Measurements from ENCODE around the gene MAPRE3.

Gene MAPRE3

DNA sequence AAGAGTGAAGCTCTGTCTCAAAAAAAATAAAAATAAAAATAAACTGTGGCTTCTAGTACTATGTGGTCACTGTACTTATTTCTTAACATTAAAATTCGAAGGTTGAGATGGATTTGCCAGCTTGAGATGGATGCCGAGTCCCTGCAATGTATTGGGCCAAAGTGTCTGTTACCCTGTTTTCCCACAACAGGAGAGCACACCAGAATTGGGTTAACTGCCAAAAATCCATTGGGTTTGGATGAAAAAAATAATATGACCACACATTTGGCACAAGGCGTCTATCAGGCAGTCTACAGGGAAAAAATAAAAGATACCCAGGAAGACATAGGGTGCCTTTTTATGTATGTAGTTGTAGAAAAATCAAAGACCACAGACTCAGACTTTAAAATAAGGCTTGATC is 19.2 kb upstream of the MAPRE3 start:
- no peak for DNase-seq

DNA sequence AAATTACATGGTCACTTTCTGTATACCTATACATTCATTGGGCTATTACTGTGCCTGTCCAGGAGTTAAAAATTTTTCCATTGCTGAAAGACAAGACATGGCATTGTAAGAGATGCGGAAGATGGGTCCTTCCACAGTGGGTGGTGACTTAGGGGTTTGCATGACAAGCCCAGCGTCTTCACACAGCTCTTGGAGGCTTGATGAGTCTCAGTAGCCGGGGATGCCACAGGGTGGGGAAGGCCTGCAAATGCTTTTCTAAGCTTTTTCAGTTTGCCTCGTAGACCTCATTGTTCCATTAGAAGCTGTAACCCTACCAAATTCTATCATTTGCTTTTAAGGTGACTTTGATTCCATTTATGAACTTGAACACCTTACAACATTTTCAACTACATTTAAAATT is 18.1 kb upstream of the MAPRE3 start:
- no peak for DNase-seq

DNA sequence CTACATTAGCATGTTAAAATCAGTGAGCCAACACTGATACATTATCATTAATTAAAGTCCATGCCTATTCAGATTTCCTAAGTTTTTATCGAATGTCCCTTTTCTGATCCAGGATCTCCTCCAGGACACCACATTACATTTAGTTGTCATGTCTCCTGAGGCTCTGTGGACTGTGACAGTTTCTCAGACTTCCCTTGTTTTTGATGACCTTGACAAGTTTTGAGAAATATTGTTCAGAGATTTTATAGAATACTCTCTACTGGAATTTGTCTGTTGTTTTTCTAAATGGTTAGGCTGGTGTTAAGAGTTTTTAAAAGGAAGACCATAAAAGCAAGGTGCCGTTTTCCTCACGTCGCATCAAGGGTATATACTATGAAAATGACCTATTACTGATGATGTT is 16.3 kb upstream of the MAPRE3 start:
- DNase-seq = no peak

DNA sequence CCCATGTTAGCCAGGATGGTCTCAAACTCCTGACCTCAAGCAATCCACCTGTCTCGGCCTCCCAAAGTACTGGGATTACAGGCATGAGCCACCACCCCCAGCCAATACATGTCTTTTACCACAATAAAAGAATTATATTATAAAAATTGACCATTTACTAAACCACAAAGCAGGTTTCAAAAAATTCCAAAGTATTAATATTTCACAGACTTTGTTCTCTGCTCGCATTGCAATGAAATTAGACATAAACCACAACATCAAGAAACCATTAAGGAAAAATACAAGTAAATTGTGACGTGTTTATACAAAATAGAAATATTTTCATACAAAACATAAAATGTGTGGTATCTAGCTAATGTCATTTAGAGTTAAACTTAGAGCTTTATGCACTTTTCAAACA is 13.4 kb upstream of the MAPRE3 start:
- no peak for DNase-seq

DNA sequence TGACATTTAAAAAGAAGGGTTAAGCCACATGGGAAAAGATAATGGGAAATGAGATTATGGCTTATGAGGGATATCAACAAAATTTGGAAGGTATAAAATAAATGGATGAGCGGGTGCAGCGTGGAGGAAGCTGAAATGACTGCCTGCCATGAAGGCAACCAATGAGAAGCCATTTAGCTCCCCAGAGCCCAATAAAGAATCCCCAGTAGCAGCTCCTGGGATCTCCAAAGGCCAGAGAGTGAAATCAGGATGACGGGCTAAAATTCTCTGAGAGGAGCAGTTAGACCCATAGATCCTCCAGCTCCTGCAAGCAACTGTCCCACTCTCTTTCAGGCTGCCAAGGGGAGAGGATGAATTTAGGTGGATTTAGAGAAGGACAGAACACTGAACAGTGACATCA is 12.9 kb upstream of the MAPRE3 start:
- DNase-seq = no peak

DNA sequence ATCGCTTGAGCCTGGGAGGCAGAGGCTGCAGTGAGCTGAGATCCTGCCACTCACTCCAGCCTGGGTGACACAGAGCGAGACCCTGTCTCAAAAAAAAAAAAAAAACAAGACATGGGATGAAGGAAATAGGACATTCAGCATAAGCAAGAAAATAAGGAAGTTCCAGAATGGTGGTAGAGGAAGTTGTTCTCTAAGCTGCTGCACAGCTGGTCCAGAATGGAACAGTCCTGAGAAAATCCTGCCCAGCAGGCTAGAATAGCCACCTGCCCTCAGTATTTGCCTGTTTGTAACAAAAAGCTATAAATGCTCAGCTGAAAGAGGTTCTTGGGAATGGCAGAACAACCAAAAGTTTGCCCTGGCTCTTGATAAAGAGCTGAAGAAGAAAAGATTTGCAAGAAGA is 11.1 kb upstream of the MAPRE3 start:
- no peak for DNase-seq

DNA sequence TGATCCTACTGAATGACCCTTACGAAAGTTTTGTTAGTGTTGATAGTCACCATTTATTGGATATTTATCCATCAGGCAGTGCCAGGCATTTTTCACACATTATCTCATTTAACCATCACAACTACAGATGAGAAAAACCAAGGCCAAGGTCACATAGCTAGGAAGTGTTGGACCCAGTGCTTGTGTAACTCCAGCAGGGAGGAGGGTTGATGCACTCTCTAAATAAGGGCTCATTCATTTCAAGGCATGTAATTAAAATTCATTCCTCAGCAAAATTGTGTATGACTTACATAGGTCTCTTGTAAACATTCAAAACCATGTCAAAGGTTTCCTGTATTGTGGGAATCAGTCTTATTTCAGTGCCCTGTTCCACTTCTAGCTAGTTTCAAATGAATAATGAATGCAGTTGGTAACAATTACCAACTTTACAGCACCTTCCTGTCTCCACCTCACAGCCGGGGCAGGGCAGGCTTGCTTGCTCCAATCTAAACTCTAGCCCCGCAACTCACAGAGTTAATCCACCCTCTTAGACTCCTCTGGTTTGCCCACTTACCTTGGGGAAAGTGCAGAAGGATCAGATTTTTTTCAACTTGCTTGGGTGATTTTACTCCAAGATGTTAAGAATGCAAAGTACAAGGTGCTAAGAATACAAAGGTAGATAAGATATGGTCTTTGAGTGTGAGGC is 5.8 kb upstream of the MAPRE3 start:
- DNase-seq = no peak

DNA sequence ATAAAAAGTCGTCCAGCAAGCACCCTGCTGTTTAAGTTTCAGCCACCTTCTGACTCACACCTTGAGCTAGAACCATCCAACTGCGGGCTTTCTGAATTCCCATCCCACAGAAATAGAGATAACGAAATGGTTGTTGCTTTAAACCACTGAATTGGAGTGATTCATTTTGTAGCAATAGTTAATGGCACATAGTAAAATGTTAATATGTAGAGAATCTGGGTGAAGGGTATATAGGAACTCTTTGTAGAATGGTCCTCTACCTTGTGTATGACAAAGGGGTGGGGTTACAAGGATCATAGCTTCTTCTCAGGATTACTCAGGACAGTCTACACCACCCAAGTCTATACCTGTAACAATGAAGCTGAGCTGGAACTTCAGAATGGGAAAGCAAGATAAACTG is 2.4 kb upstream of the MAPRE3 start:
- no peak for DNase-seq

DNA sequence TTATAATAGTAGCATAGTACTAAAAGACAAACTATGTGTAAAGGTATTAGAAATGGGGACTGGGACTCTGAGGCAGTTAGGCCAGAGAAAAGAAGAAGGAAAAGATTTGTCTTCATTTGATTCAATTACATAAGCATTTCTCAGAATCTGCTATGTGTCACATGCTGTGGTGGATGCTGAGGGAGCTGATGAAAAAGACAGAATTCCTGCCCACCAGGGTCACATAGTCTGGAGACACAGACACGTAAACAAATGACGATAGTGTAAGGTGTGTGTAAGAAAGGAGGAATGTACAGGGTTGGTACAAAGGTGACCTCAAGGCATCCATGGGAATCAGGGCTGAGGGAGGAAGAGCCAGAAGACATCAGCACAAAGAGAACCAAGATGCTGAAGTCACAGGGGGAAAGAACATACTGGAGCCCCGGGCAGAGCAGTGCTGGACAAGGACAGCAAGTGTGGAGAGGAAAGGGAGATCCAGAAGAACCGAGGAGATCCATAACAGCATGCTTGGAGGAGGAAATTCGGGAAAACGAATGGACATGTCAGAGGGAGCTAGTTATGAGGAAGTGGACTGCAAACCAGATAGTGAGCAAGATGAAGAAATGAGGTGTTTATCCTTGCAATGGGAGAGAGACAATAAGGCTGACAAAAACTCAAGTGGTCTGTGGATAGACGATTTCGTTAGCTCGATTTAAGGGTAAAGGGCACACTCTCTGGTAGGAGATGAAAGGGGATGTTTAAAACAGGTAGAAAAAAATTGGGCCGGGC is 1.2 kb upstream of the MAPRE3 start:
- DNase-seq = no peak

DNA sequence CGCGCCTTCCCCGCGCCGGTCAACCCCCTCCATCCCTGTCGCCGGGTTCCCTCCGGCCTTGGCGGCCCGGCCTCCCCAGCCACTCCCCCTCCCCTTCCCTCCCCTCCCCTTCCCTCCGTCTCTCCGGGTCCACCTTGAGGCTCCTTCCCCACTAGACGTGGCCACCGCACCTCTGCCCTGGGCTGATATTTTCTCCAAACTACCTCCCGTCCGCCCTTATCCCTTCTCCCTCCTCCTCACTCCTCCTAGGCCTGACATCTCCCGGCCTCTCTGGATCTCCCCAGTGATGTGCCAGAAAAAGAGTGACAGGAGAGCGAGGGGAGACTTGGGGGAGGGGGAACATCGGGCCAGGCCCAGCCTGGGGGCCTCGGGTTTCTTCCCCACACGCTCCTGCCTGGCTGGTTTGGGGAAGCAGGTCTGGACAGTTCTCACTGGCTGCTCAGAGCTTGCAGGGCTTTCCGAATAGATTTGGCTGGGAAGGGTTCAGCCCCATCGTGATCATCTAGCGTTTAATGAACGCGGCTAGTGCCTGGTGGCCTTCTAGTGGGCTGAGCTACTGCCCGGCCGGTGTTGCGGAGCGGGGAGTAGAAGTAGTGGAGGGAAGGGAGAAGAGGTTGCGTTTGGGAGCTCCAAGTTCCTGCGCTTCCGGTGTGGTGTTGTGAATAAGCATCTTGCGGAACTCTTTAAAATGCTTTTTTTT is 641 bp downstream of the MAPRE3 start:
- DNase-seq = no peak

DNA sequence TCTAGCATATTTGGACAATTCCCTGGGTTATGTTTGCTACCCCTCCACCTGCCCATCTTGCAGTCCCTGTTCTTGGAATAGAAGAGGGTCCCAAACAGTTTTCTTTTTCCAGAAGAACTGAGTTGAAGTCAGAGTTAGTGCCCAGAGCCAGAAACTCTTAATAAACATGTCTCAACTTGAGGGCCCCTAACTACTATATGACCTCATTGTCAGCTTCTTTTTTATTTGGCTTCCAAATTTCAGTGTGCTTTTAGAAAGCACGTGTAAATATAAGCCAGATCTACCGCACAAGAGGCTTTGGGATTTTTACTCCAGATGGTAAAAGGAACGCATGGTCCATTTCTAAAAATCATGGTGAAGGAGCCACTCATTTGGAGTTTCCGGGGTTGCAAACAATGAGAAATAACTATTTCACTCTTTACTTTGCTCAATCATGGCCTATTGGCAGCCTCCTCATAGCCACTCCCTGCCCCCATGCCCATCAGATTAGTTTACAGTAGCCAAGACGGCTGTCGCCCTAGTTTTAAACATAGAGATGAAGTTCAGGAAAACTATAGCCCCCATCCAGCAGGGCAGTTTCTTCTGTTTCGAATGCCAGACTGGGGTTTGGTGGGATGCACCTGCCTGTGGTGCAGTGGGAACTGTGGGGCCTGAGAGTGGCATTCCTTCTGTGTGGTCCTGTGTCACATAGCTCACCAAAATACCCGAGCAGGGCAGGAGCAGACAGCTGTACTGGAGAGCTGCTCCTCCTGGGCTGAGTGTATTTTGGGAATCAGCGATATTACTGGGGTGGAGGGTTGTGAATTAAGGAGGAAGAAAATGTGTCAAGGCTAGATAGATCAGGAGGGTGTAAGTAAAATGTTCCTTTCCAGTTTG is 1.7 kb downstream of the MAPRE3 start:
- no peak for DNase-seq

DNA sequence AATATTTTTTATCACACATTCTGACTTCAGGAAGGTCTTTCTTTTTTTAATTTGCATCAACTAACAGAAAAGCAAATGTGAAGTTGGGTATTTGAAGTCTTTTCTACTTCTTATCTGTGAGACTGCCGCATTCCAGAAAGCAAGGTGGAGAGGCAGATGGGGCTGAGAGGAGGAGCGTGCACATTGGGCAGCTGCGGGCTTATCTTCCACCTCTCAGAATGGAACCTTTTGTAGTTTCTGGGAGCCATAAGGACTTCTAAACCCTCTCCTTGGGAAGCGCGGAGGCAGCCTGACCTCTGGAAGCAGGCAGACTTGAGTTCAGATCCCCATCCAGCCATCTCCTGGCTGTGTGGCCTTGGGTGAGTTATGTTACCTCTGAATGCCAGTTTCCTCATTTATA is 3.9 kb downstream of the MAPRE3 start:
- no peak for DNase-seq

DNA sequence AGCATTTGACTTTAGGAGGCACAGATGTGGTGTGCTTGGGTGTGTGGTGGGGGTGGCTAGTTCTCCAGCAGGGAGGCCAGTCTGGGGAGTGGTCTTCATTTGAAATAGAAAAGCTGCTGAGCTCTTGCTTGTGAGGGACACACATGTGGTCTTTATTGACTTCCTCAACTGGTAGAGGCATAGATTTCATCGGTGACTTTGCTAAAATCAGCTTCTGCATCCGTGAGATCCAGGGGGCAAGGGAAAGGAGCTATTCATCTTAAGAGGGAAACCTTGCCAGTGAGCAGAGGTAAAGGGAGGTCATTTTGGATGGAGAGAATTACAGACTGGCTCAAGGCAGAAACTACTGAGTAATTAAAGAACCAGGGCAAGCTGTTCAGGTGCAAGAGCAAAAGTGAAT is 4.7 kb downstream of the MAPRE3 start:
- DNase-seq = no peak

DNA sequence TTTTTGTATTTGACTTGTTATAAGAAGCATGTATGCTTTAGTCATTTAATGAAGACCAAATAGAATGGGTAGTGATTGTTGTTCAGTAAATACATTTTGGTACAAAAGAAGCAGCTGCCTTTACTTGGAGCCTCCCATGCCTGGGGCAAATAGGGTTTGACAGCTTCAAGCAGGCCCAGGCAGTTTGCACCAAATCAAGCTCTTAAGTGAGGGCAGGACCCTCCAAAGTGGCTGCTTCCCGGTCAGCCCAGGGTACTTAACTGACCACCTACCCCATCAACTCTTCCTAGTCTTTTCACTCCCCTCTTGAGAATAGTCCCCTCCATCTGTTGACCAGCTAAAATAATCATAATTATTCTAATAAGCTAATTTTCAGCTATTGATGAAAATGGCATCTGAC is 5.2 kb downstream of the MAPRE3 start:
- no peak for DNase-seq

DNA sequence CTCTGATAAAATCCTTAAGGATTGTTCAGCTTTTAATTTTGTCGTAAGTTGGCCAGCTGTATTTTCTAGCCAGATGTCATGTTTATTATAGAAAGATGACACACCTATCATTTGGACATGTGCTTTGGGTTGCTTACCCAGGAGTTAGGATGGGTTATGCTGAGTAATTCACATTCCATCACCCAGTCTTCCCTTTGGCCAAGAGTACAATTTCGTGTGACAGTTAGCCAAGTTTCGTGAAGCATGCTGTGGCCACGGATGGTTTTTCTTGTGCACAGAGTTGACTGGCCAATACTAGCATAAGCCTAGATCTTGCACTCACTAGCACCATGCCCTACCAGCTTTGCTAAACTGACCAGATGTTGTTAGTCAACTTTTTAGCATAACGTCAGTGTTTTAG is 5.8 kb downstream of the MAPRE3 start:
- DNase-seq = no peak

DNA sequence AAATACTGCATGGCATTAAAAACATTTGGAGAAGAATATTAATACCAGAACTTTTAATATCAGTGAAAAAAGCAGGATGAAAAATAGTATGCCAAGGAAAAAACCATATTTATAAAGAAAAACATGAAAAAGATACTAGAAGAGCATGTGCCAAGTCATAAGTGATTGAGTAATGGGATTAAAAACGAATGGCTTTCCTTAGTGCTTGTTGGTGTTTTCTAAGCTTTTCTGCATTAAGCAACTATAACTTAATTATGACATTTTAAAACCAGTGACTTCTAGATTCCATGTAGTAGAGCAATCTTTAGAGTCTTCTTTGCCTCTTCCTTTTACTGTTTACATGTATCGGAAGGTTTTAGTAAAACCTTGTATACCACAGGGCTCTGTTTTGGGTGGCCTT is 6.6 kb downstream of the MAPRE3 start:
- no peak for DNase-seq

DNA sequence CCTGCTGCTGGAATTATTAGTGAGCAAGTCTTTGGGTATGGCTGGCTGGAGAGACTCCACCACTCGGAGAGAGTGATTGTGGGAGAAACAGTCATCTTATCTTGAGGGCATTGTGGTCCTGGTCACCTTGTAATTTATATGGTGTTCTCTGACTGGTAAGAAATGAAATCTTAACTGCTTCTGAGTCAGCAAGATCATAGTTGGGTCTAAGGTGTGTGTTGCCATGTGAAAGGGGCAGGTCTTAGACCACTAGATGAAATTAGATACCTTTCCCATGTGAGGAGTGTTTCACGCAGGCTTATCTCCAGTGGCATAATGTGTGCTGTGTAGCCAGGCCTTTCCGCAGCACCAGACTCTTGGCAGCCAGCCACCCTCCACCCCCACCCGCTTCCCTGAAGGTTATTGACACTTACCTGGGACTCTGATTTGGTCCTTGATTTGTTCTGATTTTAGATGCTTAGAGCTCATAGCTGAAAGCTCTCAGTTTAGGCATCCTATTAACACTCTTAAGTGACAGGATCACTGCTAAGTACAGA is 7.7 kb downstream of the MAPRE3 start:
- no peak for DNase-seq

DNA sequence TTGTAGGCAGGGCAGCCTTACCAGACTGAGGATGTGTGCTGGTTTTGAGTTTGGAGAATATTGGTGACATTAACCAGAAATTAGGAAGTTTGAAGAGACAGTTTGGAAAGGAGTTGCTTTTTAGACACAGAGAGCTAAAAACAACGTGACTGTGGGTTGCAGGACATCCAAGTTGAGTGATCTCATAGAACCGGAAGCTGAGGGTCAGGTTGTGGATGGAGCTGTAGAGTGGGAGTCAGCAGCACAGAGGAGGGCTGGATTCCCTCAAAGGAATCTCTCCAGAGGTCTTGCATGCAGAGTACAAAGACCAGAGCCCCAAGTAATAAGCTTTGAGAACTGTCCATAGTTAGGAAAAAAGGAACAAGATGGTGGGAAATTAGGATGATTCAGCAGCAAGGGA is 9.3 kb downstream of the MAPRE3 start:
- DNase-seq = no peak

DNA sequence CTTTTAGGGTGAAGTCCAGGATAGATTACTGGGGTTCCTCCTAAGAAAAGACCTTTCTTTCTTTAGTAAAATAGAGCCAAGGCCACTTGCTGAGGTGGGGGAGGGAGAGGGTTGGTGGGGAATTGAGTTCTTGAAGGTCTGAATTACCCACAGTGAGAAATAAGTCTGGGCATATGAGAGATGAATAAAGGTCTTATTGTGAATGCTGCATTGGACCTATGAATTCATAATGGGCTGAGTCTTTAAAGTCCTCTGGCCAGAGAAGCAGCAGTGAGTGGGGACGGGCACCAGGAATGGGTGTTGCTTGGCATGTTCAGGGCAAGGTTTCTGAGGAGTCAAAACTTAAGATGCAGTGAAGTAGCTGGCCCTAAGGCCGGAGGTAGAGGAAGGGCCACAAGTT is 10.5 kb downstream of the MAPRE3 start:
- DNase-seq = no peak

DNA sequence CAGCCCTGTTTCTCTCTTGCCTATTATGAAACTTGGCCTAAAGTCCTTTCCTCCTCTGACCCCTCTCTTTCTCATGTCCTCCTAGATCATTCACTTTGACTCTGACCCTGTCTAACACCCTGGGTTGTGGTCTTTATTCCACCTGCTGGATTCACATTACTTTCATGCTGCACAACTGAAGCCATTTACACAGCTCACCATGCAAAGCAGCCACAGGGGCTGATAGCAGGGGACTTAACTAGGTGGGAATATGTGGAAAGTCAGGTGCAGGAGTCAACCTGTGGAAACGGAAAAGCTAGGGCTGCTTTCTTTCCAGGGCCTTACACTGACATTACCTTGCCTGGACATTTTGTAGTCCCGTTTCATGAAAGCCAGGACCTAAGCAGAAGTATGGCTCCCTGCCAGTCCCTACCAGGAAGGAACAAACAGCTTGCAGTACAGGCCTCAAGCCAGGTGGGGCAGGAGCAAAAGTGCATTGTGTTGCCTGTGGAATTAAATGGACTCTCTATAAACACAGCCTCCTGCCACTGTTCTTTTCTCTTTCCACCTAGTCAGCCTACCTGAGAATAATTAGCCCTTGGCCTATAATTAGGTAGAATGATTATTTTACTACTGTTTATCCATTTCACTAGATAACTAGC is 11.8 kb downstream of the MAPRE3 start:
- DNase-seq = no peak

DNA sequence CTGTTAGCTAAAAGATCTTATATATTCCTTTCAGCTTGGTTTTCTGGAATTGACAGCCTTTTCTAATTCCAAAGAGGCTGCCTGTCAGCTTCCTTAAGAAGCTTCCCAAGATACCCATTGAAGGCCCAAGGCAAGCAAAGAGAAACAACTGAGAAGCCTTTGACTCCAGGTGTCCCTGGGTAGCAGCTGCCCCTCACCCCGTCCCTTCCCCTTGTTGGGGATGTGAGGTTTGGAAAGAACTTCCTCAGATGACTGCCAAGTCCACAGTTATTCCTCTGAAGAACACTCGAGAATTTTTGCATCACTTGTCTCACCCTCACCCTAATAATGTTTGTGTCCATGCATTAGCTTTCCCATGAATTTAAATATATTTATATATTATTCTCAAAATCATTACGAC is 13.3 kb downstream of the MAPRE3 start:
- no peak for DNase-seq

DNA sequence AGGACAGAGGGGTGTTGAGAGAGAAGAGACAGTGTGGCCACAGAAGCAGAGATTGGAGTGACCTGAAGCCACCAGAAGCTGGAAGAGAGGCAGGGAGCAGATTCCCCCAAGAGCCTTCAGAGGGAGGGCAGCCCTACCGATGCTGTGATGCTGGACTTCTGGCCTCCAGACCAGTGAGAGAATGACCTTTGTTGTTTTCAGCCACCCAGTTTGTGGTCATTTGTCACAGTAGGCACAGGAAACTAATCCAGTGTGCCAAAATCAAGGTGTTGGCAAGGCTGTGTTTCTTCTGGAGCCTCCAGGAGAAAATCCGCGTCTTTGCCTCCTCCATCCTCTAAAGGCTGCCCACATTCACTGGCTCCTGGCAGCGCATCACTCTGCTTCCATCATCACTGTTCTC is 15.4 kb downstream of the MAPRE3 start:
- no peak for DNase-seq

DNA sequence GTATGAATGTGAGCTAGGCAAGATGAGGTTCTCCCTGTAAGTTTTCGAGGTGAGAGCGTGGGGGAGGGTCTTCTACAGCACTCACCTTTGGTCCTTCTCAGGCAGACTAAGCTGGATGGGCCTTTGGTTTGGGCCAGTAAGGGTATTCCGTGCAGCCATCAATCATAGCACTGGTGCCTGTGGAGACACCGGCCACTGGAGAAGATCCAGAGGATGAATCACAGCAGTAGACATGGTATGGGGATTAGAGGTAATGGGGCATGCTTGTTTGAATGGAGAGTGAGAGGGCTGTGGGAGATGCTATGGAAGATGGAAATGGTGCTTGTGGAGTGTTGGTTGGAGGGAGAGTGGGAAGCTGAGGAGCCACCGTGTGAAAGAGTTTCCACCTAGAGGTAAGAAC is 16.1 kb downstream of the MAPRE3 start:
- no peak for DNase-seq

Data from NCI-H187 treated with DMSO at 0.1 percent for 48 hours (cell line).